Loucy (cell line): ENCODE measurements around the gene WDR26.

ENCODE experiments used
- EZH2phosphoT487 ChIP-seq: fragments of 200-600 bp; IDR thresholded peaks from 2 replicates; pipeline ENCODE4 v1.6.1; 2018; ENCODE audit warnings: antibody characterized with exemption, mild to moderate bottlenecking, moderate library complexity, borderline replicate concordance
- TF ChIP-seq, protein P1 (sequence below): fragments of 200-600 bp; sonication (generic); conservative IDR thresholded peaks from 2 replicates; pipeline ENCODE4 v1.5.1; 2014; ENCODE audit warnings: mild to moderate bottlenecking, antibody characterized with exemption, low read length

DNA sequence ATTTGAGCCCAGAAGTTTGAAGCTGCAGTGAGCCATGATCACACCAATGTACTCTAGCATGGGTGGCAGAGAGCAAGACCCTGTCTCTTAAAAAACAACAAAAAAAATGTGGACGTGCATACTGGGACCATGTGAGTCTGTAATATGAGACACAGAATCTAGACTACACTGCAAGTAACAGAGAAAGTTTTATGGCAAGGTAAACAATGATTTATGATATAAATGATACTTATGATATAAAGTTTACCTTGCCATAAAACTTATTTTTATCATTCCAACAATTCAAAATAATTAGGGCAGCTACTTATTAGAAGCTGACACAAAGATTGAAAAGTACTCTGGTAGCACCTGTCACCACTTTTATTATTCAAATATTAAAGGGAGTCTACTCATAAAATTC, 34.7 kb downstream of the WDR26 start:
- TF ChIP-seq, protein P1, sequence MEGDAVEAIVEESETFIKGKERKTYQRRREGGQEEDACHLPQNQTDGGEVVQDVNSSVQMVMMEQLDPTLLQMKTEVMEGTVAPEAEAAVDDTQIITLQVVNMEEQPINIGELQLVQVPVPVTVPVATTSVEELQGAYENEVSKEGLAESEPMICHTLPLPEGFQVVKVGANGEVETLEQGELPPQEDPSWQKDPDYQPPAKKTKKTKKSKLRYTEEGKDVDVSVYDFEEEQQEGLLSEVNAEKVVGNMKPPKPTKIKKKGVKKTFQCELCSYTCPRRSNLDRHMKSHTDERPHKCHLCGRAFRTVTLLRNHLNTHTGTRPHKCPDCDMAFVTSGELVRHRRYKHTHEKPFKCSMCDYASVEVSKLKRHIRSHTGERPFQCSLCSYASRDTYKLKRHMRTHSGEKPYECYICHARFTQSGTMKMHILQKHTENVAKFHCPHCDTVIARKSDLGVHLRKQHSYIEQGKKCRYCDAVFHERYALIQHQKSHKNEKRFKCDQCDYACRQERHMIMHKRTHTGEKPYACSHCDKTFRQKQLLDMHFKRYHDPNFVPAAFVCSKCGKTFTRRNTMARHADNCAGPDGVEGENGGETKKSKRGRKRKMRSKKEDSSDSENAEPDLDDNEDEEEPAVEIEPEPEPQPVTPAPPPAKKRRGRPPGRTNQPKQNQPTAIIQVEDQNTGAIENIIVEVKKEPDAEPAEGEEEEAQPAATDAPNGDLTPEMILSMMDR: no peak
- no peak for TF ChIP-seq EZH2phosphoT487
